ENCODE results near the gene TNFSF8.

GRCh38 chr9:114854736-114855355 is 75.5 kb downstream of the TNFSF8 start:
- no peak for TF ChIP-seq POLR2A (IDR thresholded peaks at IDR 0.05; ENCODE audit: low read depth, low read length)
- TF ChIP-seq POLR2AphosphoS5 (IDR thresholded peaks at IDR 0.05; ENCODE audit: low read depth, low read length), result no peak
- no peak for TF ChIP-seq SPI1 (IDR thresholded peaks at IDR 0.05; ENCODE audit: low read depth, low read length)

Data from GM12891 (cell line).